HUES6 (cell line): ENCODE data around the gene ADAMTS1.

ENCODE experiments used
- H3K27ac ChIP-seq: 2 replicates; pipeline ENCODE4 v1.7.0; 2013; ENCODE audit warnings: low read depth, mild to moderate bottlenecking, low read length, inconsistent platforms
- H3K27me3 ChIP-seq: 2 replicates; pipeline ENCODE4 v1.6.1; 2013; ENCODE audit warnings: low read length; ENCODE audit not compliant: control insufficient read depth, insufficient read depth
- H3K36me3 ChIP-seq: 2 replicates; pipeline ENCODE4 v1.6.1; 2013; ENCODE audit warnings: low read length; ENCODE audit not compliant: control insufficient read depth, insufficient read depth
- H3K4me1 ChIP-seq: 2 replicates; pipeline ENCODE4 v1.6.1; 2013; ENCODE audit warnings: low read length; ENCODE audit not compliant: control insufficient read depth, insufficient read depth
- H3K4me3 ChIP-seq: 2 replicates; pipeline ENCODE4 v1.5.1; 2013; ENCODE audit warnings: low read depth, low read length
- H3K9ac ChIP-seq: one replicate; pipeline ENCODE4 v1.6.1; 2013; ENCODE audit warnings: mild to moderate bottlenecking, low read length
- H3K9me3 ChIP-seq: 2 replicates; pipeline ENCODE4 v1.6.1; 2013; ENCODE audit warnings: low read depth, low read length; ENCODE audit not compliant: control insufficient read depth, insufficient read depth

Gene ADAMTS1

GRCh38 chr21:26798856-26799751, 46.1 kb downstream of the ADAMTS1 start:
- H3K36me3 ChIP-seq: no peaks in the 10 kb centered on the region
- H3K9ac ChIP-seq: no peak overlapping the region
- no peak overlapping the region for H3K4me3 ChIP-seq
- H3K27me3 ChIP-seq: no peaks in the 10 kb centered on the region
- no peak overlapping the region for H3K27ac ChIP-seq
- H3K4me1 ChIP-seq: peaks cover 9% of the 10 kb centered on the region
- H3K9me3 ChIP-seq: no peaks in the 10 kb centered on the region; the same call in 1 of the 2 replicates

GRCh38 chr21:26797878-26798456, 47.2 kb downstream of the ADAMTS1 start:
- Histone ChIP-seq H3K4me1 (peaks cover 9% of the 10 kb centered on the region), H3K36me3 (no peaks in the 10 kb centered on the region), H3K9ac (no peak overlapping the region), H3K4me3 (no peak overlapping the region), H3K27me3 (no peaks in the 10 kb centered on the region), H3K27ac (no peak overlapping the region), H3K9me3 (no peaks in the 10 kb centered on the region; the same call in 1 of the 2 replicates)

- no peak overlapping the region for H3K4me3 ChIP-seq
- no peaks in the 10 kb centered on the region for H3K4me1 ChIP-seq
- H3K36me3 ChIP-seq: no peaks in the 10 kb centered on the region
- H3K9ac ChIP-seq: no peak overlapping the region
- no peaks in the 10 kb centered on the region for H3K27me3 ChIP-seq
- H3K9me3 ChIP-seq: no peaks in the 10 kb centered on the region; the same call in 1 of the 2 replicates
- no peak overlapping the region for H3K27ac ChIP-seq
Observed at GRCh38 chr21:26795866-26796329, 49.3 kb downstream of the ADAMTS1 start.

- Histone ChIP-seq H3K27me3 (no peaks in the 10 kb centered on the region), H3K9ac (no peak overlapping the region), H3K4me3 (no peak overlapping the region), H3K9me3 (no peaks in the 10 kb centered on the region; the same call in 1 of the 2 replicates), H3K4me1 (no peaks in the 10 kb centered on the region), H3K36me3 (no peaks in the 10 kb centered on the region), H3K27ac (no peak overlapping the region)
Observed at GRCh38 chr21:26795412-26795805, 49.8 kb downstream of the ADAMTS1 start.

- Histone ChIP-seq H3K9ac (no peak overlapping the region), H3K27me3 (no peaks in the 10 kb centered on the region), H3K9me3 (no peaks in the 10 kb centered on the region; the same call in 1 of the 2 replicates), H3K36me3 (no peaks in the 10 kb centered on the region), H3K4me1 (no peaks in the 10 kb centered on the region), H3K4me3 (no peak overlapping the region), H3K27ac (no peak overlapping the region)
Observed at GRCh38 chr21:26794597-26795411, 50.4 kb downstream of the ADAMTS1 start.

GRCh38 chr21:26790296-26790695, 54.9 kb downstream of the ADAMTS1 start:
- Histone ChIP-seq H3K4me1 (no peaks in the 10 kb centered on the region), H3K9ac (no peak overlapping the region), H3K9me3 (no peaks in the 10 kb centered on the region; the same call in 1 of the 2 replicates), H3K27ac (no peak overlapping the region), H3K36me3 (no peaks in the 10 kb centered on the region), H3K27me3 (no peaks in the 10 kb centered on the region), H3K4me3 (no peak overlapping the region)

- no peak overlapping the region for H3K4me3 ChIP-seq
- H3K27me3 ChIP-seq: no peaks in the 10 kb centered on the region
- no peaks in the 10 kb centered on the region for H3K4me1 ChIP-seq
- no peak overlapping the region for H3K27ac ChIP-seq
- H3K9ac ChIP-seq: no peak overlapping the region
- no peaks in the 10 kb centered on the region for H3K9me3 ChIP-seq
- no peaks in the 10 kb centered on the region for H3K36me3 ChIP-seq
Observed at GRCh38 chr21:26788790-26789189, 56.4 kb downstream of the ADAMTS1 start.
